GM13977 (cell line): ENCODE results near the gene ATP13A2.
A peak's percentile ranks its signal among the peaks of the same experiment; 100 is the strongest.

Experiments
- DNase-seq: peaks from one replicate; pipeline ENCODE4 v3.0.0; 2012; ENCODE audit warnings: low spot score
- in situ Hi-C: fragments of 300-500 bp; cut with MboI; formaldehyde crosslinking; loops from one replicate; pipeline ENCODE4 v1.12.0; 2022; ENCODE audit warnings: low sequenced_read_pairs, low pct_unique_long_range_greater_than_20kb, mixed read lengths, inconsistent platforms; ENCODE audit not compliant: unreplicated experiment
- TF ChIP-seq, protein P1 (sequence below): IDR thresholded peaks from 2 replicates; pipeline ENCODE4 v1.5.1; 2012; ENCODE audit warnings: mild to moderate bottlenecking, control low read depth; ENCODE audit not compliant: insufficient read depth; ENCODE audit errors: extremely low read depth, missing control alignments

ATP13A2 gene

DNA sequence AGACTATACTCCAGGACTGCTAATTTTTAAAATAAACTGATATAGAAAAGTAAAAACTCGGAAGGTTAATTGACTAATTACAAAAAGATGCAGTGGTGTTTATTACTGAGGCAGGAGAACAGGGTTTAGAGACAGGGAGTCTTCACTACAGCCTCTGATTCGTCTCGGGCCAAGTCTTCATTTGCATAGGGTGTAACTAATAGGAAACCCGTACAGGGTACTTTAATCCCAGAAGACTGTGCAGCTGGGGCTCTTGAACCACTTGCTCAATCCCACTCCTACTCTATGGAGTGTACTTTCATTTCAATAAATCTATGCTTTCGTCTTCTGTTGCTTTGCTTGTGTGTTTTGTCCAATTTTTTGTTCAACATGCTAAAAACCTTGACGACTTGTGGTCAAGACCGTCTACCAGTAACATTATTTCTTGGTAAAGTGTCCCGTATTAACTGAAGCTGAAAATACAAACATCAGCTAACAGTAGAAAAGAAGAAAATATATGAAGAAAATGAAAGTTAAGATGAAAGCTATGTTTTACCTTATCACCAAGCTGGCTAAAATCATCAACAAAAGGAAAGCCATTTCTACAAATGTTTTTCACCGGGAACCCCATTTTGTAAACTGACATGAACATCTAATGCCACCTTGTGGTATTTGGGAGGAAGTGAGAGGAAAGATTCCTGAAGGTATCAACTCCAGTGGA is 34.1 kb upstream of the ATP13A2 start:
- TF ChIP-seq, protein P1, sequence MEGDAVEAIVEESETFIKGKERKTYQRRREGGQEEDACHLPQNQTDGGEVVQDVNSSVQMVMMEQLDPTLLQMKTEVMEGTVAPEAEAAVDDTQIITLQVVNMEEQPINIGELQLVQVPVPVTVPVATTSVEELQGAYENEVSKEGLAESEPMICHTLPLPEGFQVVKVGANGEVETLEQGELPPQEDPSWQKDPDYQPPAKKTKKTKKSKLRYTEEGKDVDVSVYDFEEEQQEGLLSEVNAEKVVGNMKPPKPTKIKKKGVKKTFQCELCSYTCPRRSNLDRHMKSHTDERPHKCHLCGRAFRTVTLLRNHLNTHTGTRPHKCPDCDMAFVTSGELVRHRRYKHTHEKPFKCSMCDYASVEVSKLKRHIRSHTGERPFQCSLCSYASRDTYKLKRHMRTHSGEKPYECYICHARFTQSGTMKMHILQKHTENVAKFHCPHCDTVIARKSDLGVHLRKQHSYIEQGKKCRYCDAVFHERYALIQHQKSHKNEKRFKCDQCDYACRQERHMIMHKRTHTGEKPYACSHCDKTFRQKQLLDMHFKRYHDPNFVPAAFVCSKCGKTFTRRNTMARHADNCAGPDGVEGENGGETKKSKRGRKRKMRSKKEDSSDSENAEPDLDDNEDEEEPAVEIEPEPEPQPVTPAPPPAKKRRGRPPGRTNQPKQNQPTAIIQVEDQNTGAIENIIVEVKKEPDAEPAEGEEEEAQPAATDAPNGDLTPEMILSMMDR, result peak; percentile 63
- in situ Hi-C loops, result loop anchor here (10.0 kb wide), 2 partner anchors 71 to 421 kb away; no protein-coding TSS in a partner anchor
- peak; percentile 33 for DNase-seq

DNA sequence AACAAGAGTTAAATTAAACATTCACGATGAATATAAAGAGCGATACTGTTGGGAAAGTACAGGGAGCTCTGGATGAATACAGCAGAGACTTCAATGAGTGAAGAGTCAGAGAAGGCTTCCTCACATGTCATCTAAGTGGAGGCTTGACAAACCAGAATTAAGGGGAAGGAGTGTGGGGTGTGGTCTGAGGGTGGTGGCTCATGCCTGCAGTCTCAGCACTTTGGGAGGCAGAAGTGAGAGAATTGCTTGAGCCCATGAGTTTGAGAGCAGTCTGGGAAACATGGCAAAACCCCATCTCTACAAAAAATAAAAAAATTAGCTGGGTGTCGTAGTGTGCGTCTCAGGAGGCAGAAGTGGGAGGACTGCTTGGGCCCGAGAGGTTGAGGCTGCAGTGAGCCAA is 33.4 kb upstream of the ATP13A2 start:
- DNase-seq, result no peak
- in situ Hi-C loops, result loop anchor here (10.0 kb wide), 2 partner anchors 70 to 420 kb away; no protein-coding TSS in a partner anchor

DNA sequence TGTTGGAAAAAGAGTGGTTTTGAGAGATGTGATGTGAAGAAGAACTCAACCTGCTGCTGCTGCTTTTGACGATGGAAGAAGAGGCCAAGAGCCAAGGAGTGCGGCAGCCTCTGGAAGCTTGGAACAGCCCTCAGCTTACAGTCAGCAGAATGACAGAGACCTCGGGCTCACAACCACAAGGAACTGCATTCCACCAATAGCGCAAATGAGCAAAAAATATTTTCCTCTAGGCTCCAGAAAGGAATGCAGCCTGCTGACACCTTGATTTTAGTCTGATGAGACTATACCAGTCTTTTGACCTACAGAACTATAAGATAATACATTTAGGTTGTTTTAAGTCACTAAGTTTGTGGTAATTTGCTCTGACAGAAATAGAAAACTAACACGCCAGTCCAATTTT is 31.9 kb upstream of the ATP13A2 start:
- TF ChIP-seq, protein P1, result no peak
- in situ Hi-C loops, result loop anchor here (10.0 kb wide), 2 partner anchors 69 to 419 kb away; no protein-coding TSS in a partner anchor
- no peak for DNase-seq

More for the DNA sequence above, 33.4 kb upstream of the ATP13A2 start:
- TF ChIP-seq, protein P1, result no peak

DNA sequence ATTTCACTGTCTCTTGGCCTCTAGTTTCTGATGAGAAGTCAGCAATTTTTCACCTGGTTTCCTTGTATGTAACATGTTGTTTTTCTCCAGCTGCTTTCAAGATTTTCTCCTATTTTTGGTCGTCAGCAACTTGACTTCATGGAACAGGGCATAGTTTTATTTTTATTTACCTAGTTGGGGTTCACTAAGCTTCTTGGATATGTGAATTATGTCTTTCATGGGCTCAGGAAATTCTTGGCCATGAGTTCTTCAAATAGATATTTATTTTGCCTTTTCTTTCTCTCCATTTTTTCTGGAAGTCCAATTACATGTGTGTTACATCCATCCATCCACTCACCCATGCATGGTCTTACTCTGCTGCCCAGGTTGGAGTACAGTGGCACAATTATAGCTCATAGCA is 28.4 kb upstream of the ATP13A2 start:
- DNase-seq, result no peak
- TF ChIP-seq, protein P1, result no peak
- in situ Hi-C loops, result loop anchor here (10.0 kb wide), 2 partner anchors 65 to 415 kb away; no protein-coding TSS in a partner anchor

DNA sequence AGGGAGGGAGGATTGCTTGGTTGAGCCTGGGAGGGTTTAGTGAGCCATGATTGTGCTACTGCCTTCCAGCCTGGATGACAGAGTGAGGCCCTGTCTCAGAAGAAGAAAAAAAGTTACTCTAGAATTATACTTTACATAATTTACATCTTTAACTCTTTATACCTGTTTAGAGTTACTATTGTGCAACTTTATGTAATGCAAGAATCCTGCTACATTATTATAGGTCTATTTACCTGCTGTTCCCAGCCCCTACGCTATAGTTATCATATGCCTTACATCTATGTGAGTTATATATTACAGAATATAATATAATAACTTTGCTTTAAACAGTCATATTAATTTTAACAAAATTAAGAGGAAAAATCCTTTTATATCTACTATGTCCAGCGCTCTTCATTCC is 27.8 kb upstream of the ATP13A2 start:
- in situ Hi-C loops, result no loop called here
- TF ChIP-seq, protein P1, result no peak
- no peak for DNase-seq

DNA sequence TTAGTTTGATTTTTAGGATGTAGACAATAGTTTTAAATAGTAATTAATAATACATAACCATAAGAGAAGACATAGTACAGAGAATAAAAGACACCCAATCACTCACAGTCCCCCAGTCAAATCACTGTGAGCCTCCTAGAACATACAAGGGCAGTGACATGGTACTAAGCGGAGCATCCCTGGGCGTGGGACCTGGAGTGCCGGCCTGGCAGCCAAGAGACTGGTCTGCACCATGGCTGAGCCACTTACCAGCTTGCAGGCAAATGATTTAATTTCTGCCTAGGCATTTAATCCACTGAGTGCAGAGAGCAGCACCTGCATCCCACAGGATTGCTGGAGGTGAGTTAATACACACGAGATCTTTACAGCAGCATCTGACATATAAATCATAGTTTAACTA is 21.8 kb upstream of the ATP13A2 start:
- TF ChIP-seq, protein P1, result no peak
- in situ Hi-C loops, result no loop called here
- no peak for DNase-seq
